NCI-H446 (cell line): ENCODE measurements around the gene CAPN15.
"Not testable (repeated sequence)": the region's sequence is repeated elsewhere in the genome, so short reads cannot be mapped to it uniquely, and the experiment has no call there.

ENCODE experiments used
- DNase-seq, 2 experiments: peaks; one replicate each; lab custom pipeline; 2025; lab: John Stamatoyannopoulos, UW

CAPN15 gene

GRCh38 chr16:507527-507926 is 20.0 kb upstream of the CAPN15 start:
- not testable (repeated sequence) for DNase-seq

DNA sequence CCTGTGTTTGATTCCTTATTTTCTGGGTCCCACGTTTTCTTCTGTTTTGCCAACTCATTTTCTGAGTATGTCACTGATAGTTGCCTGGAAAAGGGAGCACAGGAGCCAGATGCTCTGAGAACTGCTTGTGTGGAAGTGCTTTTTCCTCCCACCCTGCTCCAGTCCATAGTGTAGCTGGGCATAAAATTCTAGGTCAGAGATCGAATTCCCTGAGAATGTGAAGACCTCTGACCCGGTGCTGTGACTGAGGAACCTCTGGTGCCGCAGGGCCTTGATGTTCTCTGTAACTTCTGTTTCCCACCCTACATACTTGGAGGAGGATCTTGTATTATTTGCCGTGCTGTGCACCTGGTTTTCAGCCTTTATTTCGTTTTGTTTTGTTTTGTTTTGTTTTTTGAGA is 19.5 kb upstream of the CAPN15 start:
- no peak for DNase-seq

GRCh38 chr16:508884-509736 is 18.4 kb upstream of the CAPN15 start:
- DNase-seq, result no peak

GRCh38 chr16:510066-510825 is 17.3 kb upstream of the CAPN15 start:
- DNase-seq, result no peak

DNA sequence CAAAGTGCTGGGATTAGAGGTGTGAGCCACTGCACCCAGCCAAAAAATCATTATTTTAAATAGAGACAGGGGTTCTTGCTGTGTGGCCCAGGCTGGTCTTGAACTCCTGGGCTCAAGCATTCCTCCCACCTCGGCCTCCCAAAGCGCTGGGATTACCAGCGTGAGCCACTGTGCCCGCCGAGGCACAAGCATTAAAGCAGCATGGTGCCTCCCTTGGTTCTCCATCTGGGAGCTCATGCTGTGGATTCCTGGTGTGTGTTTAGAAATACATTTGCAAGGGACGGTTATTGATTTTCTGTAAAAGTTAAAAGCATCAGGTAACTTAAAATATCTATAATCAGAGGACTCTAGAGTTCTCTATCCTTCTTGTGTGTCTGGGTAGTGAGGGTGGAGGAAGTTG is 14.7 kb upstream of the CAPN15 start:
- DNase-seq, result no peak

GRCh38 chr16:513950-514349 is 13.6 kb upstream of the CAPN15 start:
- no peak for DNase-seq

- no peak for DNase-seq
Observed at GRCh38 chr16:515175-515938, 12.2 kb upstream of the CAPN15 start.

GRCh38 chr16:515939-516226 is 11.6 kb upstream of the CAPN15 start:
- no peak for DNase-seq

DNA sequence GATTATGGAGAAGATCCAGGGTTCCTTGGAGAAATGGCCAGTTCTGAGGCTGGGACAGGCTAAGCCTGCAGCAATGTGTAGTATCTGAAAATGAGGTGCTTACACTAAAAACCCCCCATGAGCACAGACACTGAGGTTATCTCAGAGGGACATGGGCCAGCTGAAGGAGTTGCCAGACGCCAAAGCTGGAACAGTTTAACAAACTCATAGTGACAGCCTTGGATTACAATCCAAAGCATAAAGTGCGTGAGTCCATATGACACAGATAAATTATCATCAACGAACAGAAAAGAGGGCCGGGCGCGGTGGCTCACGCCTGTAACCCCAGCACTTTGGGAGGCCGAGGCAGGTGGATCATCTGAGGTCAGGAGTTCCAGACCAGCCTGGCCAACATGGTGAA is 11.2 kb upstream of the CAPN15 start:
- DNase-seq, result no peak

GRCh38 chr16:518858-519257 is 8.7 kb upstream of the CAPN15 start:
- DNase-seq, result no peak

DNA sequence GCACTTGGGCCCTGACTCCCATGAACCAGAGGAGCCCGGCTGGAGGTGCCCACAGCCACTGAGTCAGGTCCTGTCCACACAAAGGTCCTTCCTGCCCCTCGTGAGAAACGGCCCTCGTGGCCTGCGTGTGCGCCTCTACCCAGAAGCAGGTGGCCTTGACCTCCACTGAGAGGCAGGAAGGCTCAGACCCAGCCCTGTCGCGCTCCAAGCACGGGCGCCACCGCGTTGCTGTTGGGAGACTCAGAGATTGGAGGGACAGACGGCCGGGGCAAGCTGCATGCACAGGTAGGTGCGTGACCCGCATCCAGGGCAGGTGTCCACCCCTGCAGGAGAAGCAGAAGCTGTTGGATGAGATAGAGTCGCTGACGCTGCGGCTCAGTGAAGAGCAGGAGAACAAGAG is 8.1 kb upstream of the CAPN15 start:
- no peak for DNase-seq

DNA sequence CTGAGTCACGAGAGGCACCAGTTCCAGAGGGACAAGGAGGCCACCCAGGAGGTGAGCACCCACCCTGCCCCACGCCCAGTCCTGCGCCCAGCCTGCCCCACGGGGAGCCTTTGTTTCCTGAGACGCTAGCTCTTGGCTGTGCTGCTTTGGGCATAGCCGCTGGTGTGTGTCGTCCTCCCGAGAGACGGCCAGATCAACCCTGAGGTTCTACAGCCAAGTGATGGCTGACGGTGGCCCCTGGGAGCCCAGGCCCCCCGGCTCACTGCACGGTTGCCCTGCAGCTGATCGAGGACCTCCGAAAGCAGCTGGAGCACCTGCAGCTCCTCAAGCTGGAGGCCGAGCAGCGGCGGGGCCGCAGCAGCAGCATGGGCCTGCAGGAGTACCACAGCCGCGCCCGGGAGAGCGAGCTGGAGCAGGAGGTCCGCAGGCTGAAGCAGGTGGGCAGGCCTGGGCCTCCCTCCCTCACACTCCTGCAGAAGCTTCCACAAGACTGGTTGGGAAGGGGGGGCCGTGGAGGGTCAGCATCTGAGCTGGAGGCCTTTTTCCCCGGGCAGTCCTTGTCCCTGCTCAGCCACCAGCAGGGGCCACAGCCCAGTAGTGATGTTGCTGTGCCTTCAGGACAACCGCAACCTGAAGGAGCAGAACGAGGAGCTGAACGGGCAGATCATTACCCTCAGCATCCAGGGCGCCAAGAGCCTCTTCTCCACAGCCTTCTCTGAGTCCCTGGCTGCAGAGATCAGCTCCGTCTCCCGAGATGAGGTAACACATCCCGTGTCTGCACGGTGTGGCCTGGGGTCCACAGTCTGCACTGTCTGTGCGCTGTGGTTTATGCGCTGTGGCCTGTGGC is 7.4 kb upstream of the CAPN15 start:
- DNase-seq, result no peak

DNA sequence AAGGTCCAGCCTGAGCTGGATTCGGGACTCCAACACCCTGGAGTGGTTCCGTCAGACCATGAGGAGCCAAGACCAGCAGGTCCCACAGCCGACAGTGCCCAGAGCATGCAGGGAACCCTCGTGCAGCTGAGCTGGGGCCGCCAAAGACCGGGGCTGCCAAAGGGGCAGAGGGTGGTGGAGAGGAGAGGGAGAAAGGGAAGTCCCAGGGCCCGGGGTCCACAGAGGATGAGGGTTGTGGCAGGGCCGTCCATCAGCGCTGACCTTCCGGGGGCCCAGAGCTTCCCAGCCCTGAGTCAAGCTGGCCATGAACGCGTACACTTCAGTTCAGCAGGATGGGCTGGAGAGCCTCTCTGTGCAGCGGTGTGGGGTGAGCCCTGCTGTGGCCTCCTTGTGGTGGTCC is 6.7 kb upstream of the CAPN15 start:
- DNase-seq, result no peak

GRCh38 chr16:521381-522210 is 5.9 kb upstream of the CAPN15 start:
- DNase-seq, result no peak

DNA sequence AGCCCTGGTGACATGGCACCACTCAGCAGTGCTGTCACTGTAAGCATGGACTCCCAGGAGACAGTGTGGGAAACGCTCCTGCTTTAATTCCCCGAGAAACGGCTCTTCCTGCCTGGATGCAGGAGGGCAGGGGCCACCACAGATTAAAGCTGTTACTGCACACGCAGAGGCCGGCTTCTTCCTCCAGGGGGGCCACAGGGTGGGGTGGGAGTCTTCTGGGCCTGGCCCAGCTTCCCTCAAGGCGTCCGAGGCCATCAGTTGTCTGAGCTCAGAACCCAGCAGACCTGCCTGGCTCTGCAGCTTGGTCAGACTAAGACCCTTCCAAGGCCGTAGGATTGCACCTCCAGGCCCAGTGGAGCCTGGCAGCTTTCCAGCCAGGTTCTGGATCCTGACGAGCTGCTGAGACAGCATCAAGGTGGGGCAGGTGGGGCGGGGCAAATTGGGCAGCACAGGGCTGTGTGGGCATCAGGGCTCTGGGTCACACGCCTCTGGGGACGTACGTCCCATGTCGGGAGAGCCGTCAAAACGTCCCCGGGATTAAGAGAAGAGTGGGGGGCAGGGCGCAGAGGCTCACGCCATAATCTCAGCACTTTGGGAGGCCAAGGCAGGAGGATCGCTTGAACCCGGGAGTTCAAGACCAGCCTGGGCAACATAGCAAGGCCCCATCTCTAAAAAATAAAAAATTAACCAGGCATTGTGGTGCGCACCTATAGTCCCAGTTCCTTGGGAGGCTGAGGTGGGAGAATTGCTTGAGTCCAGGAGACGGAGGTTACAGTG is 5.0 kb upstream of the CAPN15 start:
- DNase-seq, result no peak

DNA sequence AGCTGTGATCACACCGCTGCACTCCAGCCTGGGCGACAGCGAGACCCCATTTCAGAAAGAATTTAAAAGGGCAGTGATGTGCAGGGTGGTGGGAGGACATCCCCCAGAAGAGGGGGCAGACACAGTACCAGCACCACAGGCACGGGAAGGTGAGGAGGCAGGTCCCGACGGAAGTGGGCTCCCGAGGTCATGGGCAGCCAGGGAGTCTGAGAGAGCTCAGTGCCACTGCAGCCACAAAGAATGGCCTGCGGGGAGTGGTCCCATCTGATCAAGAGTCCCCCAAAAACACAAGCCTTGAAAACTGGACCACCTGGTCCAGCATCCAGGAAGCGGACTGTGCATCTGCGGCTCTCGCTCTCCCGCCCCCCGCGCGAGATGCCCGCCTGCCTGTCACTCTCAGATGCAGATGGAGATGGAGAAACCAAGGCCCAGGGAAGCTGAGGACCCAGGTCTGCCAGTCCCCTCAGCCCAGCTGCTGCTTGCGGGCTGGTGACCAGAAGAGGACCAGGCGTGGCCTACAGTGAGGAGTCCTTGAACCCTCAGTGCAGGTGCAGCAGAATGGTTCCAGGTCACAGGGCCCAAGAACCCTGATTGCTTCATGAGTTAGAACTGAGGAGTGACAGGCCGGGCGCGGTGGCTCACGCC is 4.3 kb upstream of the CAPN15 start:
- DNase-seq, result no peak

GRCh38 chr16:524274-525040 is 3.1 kb upstream of the CAPN15 start:
- DNase-seq, result no peak

DNA sequence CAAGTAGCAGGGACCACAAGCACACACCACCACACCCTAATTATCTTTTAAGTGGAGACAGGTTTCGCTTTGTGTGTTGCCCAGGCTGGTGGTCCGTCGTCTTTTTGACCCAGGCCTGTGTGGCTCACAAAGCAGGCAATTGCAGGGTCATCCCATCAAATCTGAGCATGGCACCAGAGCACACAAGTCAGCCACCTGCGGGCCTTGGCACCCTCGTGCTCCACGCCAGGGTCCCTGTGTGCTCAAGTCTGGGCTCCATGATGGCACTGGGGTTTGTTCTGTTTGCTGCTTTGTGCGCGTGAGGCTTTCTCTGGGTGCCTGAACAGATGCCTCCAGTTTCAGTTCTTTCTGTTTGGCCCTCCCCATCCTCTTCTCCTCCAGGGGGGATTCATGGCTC is 2.4 kb upstream of the CAPN15 start:
- no peak for DNase-seq
